ENCODE data around the gene TCF7.

Gene TCF7

DNA sequence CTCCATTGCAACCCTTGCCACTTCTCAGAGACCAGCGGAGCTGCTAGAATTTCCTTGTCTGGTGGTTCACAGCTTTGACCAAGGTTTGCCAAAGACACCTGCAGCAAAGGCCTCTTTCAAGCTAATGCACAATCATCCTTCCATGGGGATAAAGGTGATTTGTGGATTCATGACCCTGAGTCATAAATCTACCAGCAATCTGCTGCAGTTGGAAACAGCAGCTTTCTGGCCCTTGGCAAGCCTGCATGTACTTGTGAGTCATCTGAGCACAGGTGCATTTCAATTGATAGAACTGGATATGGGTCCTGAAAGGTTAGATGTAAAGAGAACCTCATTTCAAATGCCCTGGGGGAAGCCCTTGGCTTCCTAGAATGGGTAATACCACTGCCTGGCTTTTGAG lies 21.6 kb upstream of the TCF7 start:
- H3K4me3 ChIP-seq (ENCODE audit: low read depth in 1 of 2, low read length in 2 of 2): no peak overlapping the region
- peaks cover 0 to 8% of the 10 kb centered on the region in 2 donors for H3K4me1 ChIP-seq (ENCODE audit: control insufficient read depth in 1 of 2, insufficient read depth in 2 of 2, low read length in 2 of 2)
- H3K36me3 ChIP-seq (ENCODE audit: control insufficient read depth in 1 of 2, insufficient read depth in 2 of 2, low read length in 2 of 2): no peaks in the 10 kb centered on the region
- no peaks in the 10 kb centered on the region for H3K27me3 ChIP-seq (ENCODE audit: low read depth, low read length)
- H3K27ac ChIP-seq (ENCODE audit: low read length): no peak overlapping the region
- no peaks in the 10 kb centered on the region for H3K9me3 ChIP-seq (ENCODE audit: control insufficient read depth in 1 of 2, low read length in 2 of 2)

DNA sequence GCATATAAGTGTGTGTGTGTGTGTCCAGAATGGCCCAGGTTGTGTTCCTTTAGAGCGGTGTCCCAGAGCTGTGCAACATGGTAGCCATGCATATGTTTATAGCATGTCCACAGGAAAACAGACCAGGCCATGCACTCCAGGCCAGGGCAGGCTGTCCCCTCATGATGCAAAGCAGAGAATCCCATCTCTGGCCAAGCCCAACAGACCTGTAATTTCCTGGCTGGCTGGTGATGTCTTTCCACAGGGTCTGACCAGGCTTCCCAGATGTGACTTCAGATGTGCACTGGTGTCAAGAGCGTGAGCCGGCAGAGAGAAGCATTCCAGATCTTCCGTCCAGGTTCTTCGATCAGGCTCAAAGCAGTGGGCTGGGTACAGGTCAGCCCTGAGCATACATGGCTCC lies 21.1 kb upstream of the TCF7 start:
- H3K36me3 ChIP-seq (ENCODE audit: control insufficient read depth in 1 of 2, insufficient read depth in 2 of 2, low read length in 2 of 2): no peaks in the 10 kb centered on the region
- H3K27me3 ChIP-seq (ENCODE audit: low read depth, low read length): no peaks in the 10 kb centered on the region
- H3K4me3 ChIP-seq (ENCODE audit: low read depth in 1 of 2, low read length in 2 of 2): no peak overlapping the region
- no peak overlapping the region for H3K27ac ChIP-seq (ENCODE audit: low read length)
- H3K9me3 ChIP-seq (ENCODE audit: control insufficient read depth in 1 of 2, low read length in 2 of 2): no peaks in the 10 kb centered on the region
- peaks cover 0 to 8% of the 10 kb centered on the region in 2 donors for H3K4me1 ChIP-seq (ENCODE audit: control insufficient read depth in 1 of 2, insufficient read depth in 2 of 2, low read length in 2 of 2)

- no peak overlapping the region for H3K4me3 ChIP-seq (ENCODE audit: low read depth in 1 of 2, low read length in 2 of 2)
- H3K9me3 ChIP-seq (ENCODE audit: control insufficient read depth in 1 of 2, low read length in 2 of 2): no peaks in the 10 kb centered on the region
- no peaks in the 10 kb centered on the region for H3K27me3 ChIP-seq (ENCODE audit: low read depth, low read length)
- H3K27ac ChIP-seq (ENCODE audit: low read length): no peak overlapping the region
- no peaks in the 10 kb centered on the region for H3K36me3 ChIP-seq (ENCODE audit: control insufficient read depth in 1 of 2, insufficient read depth in 2 of 2, low read length in 2 of 2)
- peaks cover 0 to 14% of the 10 kb centered on the region in 2 donors for H3K4me1 ChIP-seq (ENCODE audit: control insufficient read depth in 1 of 2, insufficient read depth in 2 of 2, low read length in 2 of 2)
Observed at GRCh38 chr5:134095293-134095692, 19.2 kb upstream of the TCF7 start.

GRCh38 chr5:134095887-134096589 lies 18.4 kb upstream of the TCF7 start:
- H3K27me3 ChIP-seq (ENCODE audit: low read depth, low read length): no peaks in the 10 kb centered on the region
- H3K9me3 ChIP-seq (ENCODE audit: control insufficient read depth in 1 of 2, low read length in 2 of 2): no peaks in the 10 kb centered on the region
- no peaks in the 10 kb centered on the region for H3K36me3 ChIP-seq (ENCODE audit: control insufficient read depth in 1 of 2, insufficient read depth in 2 of 2, low read length in 2 of 2)
- no peak overlapping the region for H3K27ac ChIP-seq (ENCODE audit: low read length)
- no peak overlapping the region for H3K4me3 ChIP-seq (ENCODE audit: low read depth in 1 of 2, low read length in 2 of 2)
- peaks cover 0 to 12% of the 10 kb centered on the region in 2 donors for H3K4me1 ChIP-seq (ENCODE audit: control insufficient read depth in 1 of 2, insufficient read depth in 2 of 2, low read length in 2 of 2)

DNA sequence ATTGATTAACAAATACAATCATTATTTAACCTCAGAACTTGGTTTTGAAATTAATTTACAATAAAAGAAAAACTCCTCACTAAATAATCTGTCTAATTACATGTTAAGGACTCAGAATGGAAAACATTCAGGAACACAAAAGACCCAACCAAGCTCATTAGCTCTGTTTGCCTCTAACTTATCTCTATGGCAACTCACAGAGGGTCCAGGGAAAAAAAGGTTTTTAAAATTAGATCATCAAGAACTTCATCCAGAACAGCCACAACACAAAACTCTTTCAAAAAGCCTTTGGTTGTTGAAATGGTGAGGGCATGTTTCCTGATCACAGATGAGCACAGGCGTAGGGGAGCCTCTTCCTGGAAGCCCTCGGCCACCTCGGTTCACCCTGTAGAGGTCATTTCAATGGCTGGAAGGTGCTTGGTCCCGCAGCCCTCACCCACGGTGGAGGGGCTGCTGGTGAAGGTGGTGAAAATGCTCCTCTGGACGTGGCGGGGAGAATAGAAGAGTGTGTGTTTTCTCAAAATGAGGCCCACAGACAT lies 17.2 kb upstream of the TCF7 start:
- Histone ChIP-seq H3K4me3 (ENCODE audit: low read depth in 1 of 2, low read length in 2 of 2) (no peak overlapping the region), H3K4me1 (ENCODE audit: control insufficient read depth in 1 of 2, insufficient read depth in 2 of 2, low read length in 2 of 2) (peaks cover 0 to 6% of the 10 kb centered on the region in 2 donors), H3K36me3 (ENCODE audit: control insufficient read depth in 1 of 2, insufficient read depth in 2 of 2, low read length in 2 of 2) (no peaks in the 10 kb centered on the region), H3K27ac (ENCODE audit: low read length) (no peak overlapping the region), H3K9me3 (ENCODE audit: control insufficient read depth in 1 of 2, low read length in 2 of 2) (no peaks in the 10 kb centered on the region), H3K27me3 (ENCODE audit: low read depth, low read length) (no peaks in the 10 kb centered on the region)

DNA sequence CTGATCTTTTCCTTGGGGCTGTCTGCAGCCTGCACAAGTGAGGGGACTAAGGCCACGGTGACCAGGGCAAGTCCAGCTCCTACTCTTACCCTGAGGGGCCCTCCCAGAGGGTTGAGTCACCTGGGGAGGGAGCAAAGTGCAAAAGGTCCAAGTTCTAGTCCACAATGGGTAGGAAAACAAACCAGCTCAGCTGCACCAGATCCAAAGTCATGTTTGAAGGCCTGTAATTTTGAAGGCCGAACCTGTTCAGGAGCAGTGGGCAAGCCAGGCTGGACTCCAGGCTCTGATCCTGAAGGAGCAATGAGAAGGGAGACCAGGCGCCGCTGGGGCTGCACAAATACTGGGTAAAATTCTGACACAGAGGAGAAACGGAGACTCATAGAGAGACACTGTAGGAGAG lies 15.8 kb upstream of the TCF7 start:
- Histone ChIP-seq H3K9me3 (ENCODE audit: control insufficient read depth in 1 of 2, low read length in 2 of 2) (no peaks in the 10 kb centered on the region), H3K27ac (ENCODE audit: low read length) (no peak overlapping the region), H3K27me3 (ENCODE audit: low read depth, low read length) (no peaks in the 10 kb centered on the region), H3K4me1 (ENCODE audit: control insufficient read depth in 1 of 2, insufficient read depth in 2 of 2, low read length in 2 of 2) (peaks cover 0 to 6% of the 10 kb centered on the region in 2 donors), H3K4me3 (ENCODE audit: low read depth in 1 of 2, low read length in 2 of 2) (no peak overlapping the region), H3K36me3 (ENCODE audit: control insufficient read depth in 1 of 2, insufficient read depth in 2 of 2, low read length in 2 of 2) (no peaks in the 10 kb centered on the region)

DNA sequence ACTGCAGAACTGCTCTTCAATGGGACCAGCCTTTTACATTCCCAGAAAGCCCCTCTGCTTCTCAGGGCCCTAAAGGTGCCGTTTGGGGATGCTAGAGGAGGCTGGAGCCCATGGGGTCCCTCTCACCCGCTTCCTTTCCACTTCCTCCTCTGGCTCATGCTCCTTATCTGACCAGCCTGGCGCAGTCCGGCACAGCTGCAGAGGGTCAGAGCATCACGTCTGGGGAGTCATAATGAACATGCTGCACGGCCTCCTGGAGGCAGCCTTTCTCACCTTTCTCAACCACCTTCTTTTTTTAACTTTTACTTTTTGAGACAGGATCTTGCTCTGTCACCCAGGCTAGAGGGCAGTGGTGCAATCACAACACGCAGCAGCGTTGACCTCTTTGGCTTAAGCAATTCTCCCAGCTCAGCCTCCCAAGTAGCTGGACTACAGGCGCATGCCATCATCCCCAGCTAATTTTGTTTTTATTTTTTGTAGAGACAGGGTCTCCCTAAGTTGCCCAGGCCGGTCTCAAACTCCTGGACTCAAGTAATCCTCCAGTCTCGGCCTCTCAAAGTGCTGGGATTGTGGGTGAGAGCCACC lies 15.1 kb upstream of the TCF7 start:
- Histone ChIP-seq H3K4me1 (ENCODE audit: control insufficient read depth in 1 of 2, insufficient read depth in 2 of 2, low read length in 2 of 2) (peaks cover 0 to 6% of the 10 kb centered on the region in 2 donors), H3K9me3 (ENCODE audit: control insufficient read depth in 1 of 2, low read length in 2 of 2) (no peaks in the 10 kb centered on the region), H3K4me3 (ENCODE audit: low read depth in 1 of 2, low read length in 2 of 2) (no peak overlapping the region), H3K36me3 (ENCODE audit: control insufficient read depth in 1 of 2, insufficient read depth in 2 of 2, low read length in 2 of 2) (no peaks in the 10 kb centered on the region), H3K27me3 (ENCODE audit: low read depth, low read length) (no peaks in the 10 kb centered on the region), H3K27ac (ENCODE audit: low read length) (no peak overlapping the region)

GRCh38 chr5:134099939-134100282 lies 14.6 kb upstream of the TCF7 start:
- Histone ChIP-seq H3K4me3 (ENCODE audit: low read depth in 1 of 2, low read length in 2 of 2) (no peak overlapping the region), H3K27ac (ENCODE audit: low read length) (no peak overlapping the region), H3K9me3 (ENCODE audit: control insufficient read depth in 1 of 2, low read length in 2 of 2) (no peaks in the 10 kb centered on the region), H3K36me3 (ENCODE audit: control insufficient read depth in 1 of 2, insufficient read depth in 2 of 2, low read length in 2 of 2) (no peaks in the 10 kb centered on the region), H3K4me1 (ENCODE audit: control insufficient read depth in 1 of 2, insufficient read depth in 2 of 2, low read length in 2 of 2) (peaks cover 0 to 6% of the 10 kb centered on the region in 2 donors), H3K27me3 (ENCODE audit: low read depth, low read length) (no peaks in the 10 kb centered on the region)

- Histone ChIP-seq H3K9me3 (ENCODE audit: control insufficient read depth in 1 of 2, low read length in 2 of 2) (no peaks in the 10 kb centered on the region), H3K27ac (ENCODE audit: low read length) (no peak overlapping the region), H3K36me3 (ENCODE audit: control insufficient read depth in 1 of 2, insufficient read depth in 2 of 2, low read length in 2 of 2) (no peaks in the 10 kb centered on the region), H3K4me1 (ENCODE audit: control insufficient read depth in 1 of 2, insufficient read depth in 2 of 2, low read length in 2 of 2) (peaks cover 0 to 6% of the 10 kb centered on the region in 2 donors), H3K27me3 (ENCODE audit: low read depth, low read length) (no peaks in the 10 kb centered on the region), H3K4me3 (ENCODE audit: low read depth in 1 of 2, low read length in 2 of 2) (no peak overlapping the region)
Observed at GRCh38 chr5:134100283-134101091, 14.0 kb upstream of the TCF7 start.

GRCh38 chr5:134101686-134102439 lies 12.6 kb upstream of the TCF7 start:
- Histone ChIP-seq H3K27ac (ENCODE audit: low read length) (no peak overlapping the region), H3K4me1 (ENCODE audit: control insufficient read depth in 1 of 2, insufficient read depth in 2 of 2, low read length in 2 of 2) (peaks cover 0 to 6% of the 10 kb centered on the region in 2 donors), H3K27me3 (ENCODE audit: low read depth, low read length) (no peaks in the 10 kb centered on the region), H3K9me3 (ENCODE audit: control insufficient read depth in 1 of 2, low read length in 2 of 2) (no peaks in the 10 kb centered on the region), H3K36me3 (ENCODE audit: control insufficient read depth in 1 of 2, insufficient read depth in 2 of 2, low read length in 2 of 2) (no peaks in the 10 kb centered on the region), H3K4me3 (ENCODE audit: low read depth in 1 of 2, low read length in 2 of 2) (no peak overlapping the region)

- H3K36me3 ChIP-seq (ENCODE audit: control insufficient read depth in 1 of 2, insufficient read depth in 2 of 2, low read length in 2 of 2): no peaks in the 10 kb centered on the region
- no peaks in the 10 kb centered on the region for H3K9me3 ChIP-seq (ENCODE audit: control insufficient read depth in 1 of 2, low read length in 2 of 2)
- H3K27me3 ChIP-seq (ENCODE audit: low read depth, low read length): no peaks in the 10 kb centered on the region
- H3K4me1 ChIP-seq (ENCODE audit: control insufficient read depth in 1 of 2, insufficient read depth in 2 of 2, low read length in 2 of 2): peaks cover 0 to 6% of the 10 kb centered on the region in 2 donors
- H3K4me3 ChIP-seq (ENCODE audit: low read depth in 1 of 2, low read length in 2 of 2): no peak overlapping the region
- H3K27ac ChIP-seq (ENCODE audit: low read length): no peak overlapping the region
Observed at GRCh38 chr5:134103397-134103796, 11.1 kb upstream of the TCF7 start.
